ENCODE measurements around the gene MRPL14.

Gene MRPL14

GRCh38 chr6:44120692-44121443 is 6.4 kb downstream of the MRPL14 start:
- DNase-seq = no peak

DNA sequence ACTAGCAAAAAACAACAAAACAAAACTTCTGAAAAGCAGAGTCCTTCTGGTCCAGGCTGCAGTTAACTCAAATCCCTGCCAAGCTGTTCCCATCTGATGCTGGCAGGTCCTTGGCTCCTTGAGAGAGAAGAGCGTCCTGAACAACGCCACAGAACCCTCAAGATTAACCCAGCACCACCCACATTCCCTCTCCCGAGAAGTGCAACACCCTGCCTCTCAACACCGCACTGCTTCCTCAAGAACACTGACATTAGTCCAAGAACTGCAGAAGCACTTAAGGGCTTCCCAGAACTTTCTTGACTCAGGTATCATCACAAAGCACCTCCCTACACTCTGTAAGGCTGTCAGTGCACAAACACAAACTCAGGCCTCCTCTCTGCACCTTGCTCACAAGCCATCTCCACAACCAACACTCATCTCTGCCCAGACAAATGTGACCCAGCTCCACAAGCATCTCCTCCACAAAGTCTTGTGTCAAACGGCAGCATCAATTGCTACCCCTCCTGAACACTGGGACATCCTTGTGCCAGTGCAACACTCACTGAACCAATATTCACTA is 7.5 kb downstream of the MRPL14 start:
- DNase-seq = no peak

- DNase-seq = no peak
Observed at GRCh38 chr6:44117397-44118128, 9.7 kb downstream of the MRPL14 start.

DNA sequence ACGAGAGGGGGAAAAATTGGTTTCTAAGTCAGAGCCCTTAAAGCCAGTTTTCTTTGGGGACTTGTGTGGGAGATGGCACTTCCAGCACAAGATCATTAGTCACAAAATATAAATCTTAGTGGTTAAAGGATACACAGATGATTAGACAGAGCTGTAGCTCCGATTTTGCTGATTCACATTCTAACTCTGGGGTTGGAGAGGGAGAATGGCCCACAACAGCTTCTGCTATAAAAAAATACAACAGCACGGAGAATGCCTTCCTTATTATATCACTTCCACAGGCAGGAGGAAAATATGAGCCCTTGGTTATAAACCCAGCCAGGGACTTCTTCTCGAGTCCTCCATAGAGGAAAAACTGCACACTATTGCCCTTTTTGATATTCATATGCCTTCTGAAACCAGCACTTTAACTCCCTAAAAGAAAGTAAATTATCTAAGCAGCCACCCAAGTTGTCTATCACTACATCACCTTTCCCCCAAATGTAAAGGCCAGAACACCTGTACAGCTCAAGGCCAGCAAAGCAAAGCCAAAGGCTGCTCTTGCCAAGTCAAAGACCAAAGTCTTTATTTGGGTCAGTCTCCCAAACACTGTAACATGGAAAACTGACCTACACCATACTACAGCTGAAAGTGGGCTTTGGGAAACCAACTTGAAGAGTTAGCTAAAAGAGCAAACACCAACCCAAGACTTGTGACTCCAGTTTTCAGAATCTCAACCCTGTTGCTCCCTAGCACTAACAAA is 10.4 kb downstream of the MRPL14 start:
- no peak for DNase-seq

GRCh38 chr6:44115866-44116265 is 11.4 kb downstream of the MRPL14 start:
- no peak for DNase-seq

DNA sequence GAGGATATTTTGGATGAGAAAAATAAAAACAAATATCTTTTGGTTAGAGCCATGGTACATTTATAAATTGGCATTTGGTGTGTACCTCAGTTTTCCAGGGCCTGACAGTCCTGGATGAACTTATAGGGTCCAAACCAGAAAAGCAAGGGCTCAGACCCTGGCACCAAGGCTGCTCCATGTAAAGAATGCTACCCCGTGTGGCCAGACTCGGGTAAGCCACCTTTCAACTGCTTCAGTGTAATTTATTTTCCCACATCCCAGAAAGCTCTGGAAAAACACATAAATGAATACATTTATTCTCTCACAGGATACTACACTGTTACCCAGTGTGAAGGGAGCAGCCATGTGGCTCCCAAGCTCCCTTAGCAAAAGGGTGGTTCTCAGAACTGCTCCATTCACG is 13.8 kb downstream of the MRPL14 start:
- DNase-seq = no peak

- DNase-seq = no peak
Observed at GRCh38 chr6:44111434-44112417, 15.5 kb downstream of the MRPL14 start.

GRCh38 chr6:44110966-44111365 is 16.3 kb downstream of the MRPL14 start:
- DNase-seq = no peak

DNA sequence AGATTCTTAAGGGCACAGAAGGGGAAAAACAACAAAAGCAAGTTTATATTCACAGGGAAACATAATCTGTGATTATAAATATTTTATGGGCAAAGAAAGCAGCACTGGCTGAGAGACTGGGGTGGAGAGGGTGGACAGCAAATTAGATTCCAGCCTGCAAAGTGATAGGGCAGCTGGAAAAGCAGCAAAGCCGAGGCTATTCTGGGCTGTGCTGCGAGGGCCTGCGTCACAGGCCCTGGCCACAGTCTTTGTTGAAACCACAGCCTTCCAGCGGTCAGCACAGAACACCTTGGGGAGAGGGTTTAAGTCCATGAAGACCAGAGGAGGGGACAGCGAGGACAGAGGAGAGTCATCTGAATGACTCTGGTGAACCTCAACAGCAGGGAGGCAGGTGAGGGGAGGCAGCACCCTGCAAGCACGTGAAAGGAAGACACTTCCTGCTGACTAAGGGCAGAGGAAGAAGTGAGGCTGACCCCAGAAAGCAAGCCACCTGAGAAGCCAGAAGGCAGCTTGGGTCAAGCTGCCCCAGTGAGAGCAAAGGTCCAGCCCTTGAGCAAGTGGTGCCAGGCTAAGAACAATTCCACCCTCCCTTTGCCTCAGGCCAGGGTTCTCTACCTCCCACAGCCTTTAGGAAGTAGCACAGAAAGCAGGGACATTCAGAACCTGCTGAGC is 17.1 kb downstream of the MRPL14 start:
- no peak for DNase-seq

DNA sequence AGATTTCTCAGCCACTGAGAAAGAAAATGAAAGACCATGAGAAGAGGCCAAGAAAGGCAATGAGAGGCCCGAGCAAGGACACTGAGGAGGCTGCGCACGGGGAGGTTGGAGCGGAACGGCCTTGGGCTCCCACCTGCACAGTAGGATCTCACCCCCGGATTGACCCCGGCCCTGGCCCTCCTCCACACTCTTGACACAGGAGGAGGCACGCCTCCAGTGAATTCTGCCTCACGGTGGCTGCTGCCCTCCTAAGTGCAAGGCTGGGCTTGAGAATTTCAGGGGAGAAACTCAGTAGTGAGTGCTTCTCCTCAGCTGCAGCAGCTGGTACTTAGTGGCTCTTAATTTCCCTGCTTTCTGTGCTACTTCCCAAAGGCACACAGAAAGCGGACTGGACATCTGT is 18.0 kb downstream of the MRPL14 start:
- no peak for DNase-seq

DNA sequence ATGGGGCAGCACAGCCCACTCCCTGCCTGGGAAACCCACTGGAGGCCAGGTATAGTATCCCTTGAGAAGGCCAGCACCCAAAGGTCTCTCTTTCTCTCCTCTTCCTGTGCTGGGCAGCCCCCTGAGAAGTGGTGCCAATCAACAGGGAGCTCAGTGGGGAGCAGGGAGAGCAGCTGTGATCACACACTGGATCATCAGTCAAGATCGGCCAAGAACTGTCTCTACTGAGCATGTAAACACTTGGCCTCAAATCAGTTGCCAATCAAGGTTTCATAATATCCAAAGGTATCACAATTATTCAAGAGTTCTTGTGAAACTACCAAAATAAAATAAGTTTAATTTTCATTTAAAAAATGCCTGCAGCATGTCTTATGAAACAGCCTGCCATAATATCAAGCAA is 18.8 kb downstream of the MRPL14 start:
- DNase-seq = no peak

DNA sequence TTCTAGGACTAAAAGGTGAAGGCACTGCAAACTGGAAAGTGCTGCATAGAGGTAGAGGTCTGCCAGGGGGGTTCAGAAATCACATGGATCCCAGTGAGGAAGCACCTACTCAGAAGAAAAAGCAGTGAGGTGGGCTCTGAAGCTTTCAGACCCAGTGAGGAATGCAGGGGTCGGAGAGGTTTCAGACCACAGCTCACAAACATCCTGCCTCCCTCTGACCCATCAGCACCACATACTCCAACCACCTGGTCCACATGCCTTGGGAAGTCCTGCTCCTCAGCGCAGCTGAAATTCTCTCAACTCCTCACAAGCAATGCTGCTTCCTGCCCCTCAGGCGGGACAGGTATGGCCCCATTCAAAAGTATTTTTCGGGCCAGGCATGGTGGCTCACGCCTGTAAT is 20.2 kb downstream of the MRPL14 start:
- no peak for DNase-seq

- no peak for DNase-seq
Observed at GRCh38 chr6:44105993-44106740, 21.1 kb downstream of the MRPL14 start.

- no peak for DNase-seq
Observed at GRCh38 chr6:44105146-44105545, 22.1 kb downstream of the MRPL14 start.

DNA sequence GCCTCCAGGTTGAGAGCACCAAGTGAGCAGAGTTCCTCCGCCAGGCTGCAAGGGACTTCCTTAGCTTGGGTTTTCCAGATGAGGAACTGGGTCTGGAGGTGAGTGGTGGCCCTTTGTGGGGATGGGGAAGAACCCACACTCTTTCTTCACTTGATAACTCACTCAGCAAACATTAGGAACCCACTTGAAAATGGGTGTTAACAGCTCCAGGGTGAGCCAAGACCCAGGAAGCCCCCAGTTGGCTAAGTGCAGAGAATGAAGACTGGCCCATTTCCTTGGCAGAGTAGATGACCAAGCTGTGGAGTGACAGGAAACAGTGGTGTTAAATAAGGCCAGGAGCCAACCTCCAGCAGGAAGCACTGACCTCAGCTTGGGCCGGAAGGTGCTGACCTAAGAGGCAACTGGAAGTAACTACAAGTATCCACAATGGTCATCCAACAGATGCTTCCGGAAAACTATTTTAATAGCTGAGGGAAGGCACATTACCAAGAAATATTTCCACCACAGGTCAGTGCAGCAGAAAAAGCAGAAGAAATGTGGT is 22.7 kb downstream of the MRPL14 start:
- no peak for DNase-seq

- no peak for DNase-seq
Observed at GRCh38 chr6:44102527-44102926, 24.7 kb downstream of the MRPL14 start.

- no peak for DNase-seq
Observed at GRCh38 chr6:44101832-44102231, 25.4 kb downstream of the MRPL14 start.

DNA sequence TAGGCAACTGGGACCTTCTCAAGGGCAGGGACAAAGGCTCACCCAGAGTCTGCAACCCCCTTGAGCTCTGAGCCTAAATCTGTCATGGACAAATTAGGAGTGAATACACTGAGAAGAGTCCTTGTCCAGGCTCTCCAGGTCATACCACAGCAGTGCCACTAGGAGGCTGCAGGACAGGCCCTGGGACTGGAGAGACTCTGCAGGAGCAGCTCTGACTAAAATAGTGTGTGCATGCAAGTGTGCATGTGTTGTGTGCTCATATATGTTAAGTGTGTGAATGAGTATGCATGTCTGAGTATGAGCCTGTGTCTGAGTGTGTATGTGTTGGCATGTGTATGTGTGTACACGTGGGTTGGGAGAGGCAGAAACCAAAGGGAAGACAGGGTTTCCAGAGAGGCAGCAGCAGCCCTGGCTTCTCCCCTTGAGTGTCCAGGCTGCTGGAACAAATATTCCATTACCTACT is 27.1 kb downstream of the MRPL14 start:
- no peak for DNase-seq

- DNase-seq = no peak
Observed at GRCh38 chr6:44099192-44099591, 28.1 kb downstream of the MRPL14 start.

DNA sequence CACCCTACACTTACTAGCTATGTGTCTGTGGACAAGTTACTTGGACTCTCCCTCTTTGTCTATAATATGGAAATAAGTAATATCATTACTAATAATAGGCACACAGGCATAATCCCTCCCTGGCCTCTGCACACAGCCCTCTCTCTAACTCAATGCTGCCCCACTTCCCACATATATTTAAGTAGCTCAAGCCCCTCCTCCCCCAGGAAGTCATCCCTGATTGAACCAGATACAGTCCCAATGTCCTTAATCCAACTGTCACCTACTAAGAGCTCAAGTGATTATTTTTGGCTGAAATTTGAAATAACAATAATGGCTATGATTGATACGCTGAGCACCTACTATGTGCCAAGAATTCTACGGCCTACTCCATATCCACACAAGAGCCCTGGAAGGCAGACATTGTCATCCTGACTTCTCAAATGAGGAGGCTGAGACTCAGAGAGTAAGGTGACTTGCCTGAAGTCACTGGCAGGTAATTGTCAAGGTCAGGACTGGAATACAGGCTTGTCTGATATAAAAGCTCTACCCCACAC is 29.4 kb downstream of the MRPL14 start:
- DNase-seq = no peak

Data from stimulated activated naive CD4-positive, alpha-beta T cell treated with Interleukin-2 at 50 U/mL for 16 hours (primary cell).